WTC11 (cell line): ENCODE measurements around the gene CDCA5. TPM values are rescaled to one million over a fixed set of nuclear protein-coding genes. Genes with fewer than 3 reads are reported as not detected.

Experiments
- ATAC-seq: fragments of 200-7000 bp; cut with Tn5 transposase; 2 replicates; pipeline ENCODE4 v1.10.0; 2021; ENCODE audit warnings: mild to moderate bottlenecking, moderate library complexity
- CTCF ChIA-PET: fragments of 300-600 bp; sonication (Branson Sonifier 250); formaldehyde crosslinking; loops from one replicate; lab custom pipeline; 2021; ENCODE audit warnings: antibody characterized with exemption; lab: Charles Lee
- POLR2A ChIA-PET: fragments of 350-600 bp; sonication (Branson Sonifier 250); formaldehyde crosslinking; loops from one replicate; lab custom pipeline; 2021; ENCODE audit warnings: antibody characterized with exemption; lab: Charles Lee
- DNase-seq: peaks from one replicate; pipeline ENCODE4 v3.0.0; 2021; ENCODE audit warnings: low spot score
- H3K27ac Mint-ChIP-seq: 2 replicates; pipeline ENCODE4 v1.8.0; 2021; ENCODE audit warnings: mixed read lengths
- H3K27me3 Mint-ChIP-seq: 2 replicates; pipeline ENCODE4 v1.8.0; 2021; ENCODE audit warnings: low read depth, mild to moderate bottlenecking, moderate library complexity, mixed read lengths
- H3K36me3 Mint-ChIP-seq: 2 replicates; pipeline ENCODE4 v1.8.0; 2021; ENCODE audit warnings: mixed read lengths
- H3K4me1 Mint-ChIP-seq: 2 replicates; pipeline ENCODE4 v1.8.0; 2022; ENCODE audit warnings: mixed read lengths
- H3K4me3 Mint-ChIP-seq: 2 replicates; pipeline ENCODE4 v1.8.0; 2021; ENCODE audit warnings: mild to moderate bottlenecking, moderate library complexity, mixed read lengths
- H3K9me3 Mint-ChIP-seq: 2 replicates; pipeline ENCODE4 v1.8.0; 2021; ENCODE audit warnings: mixed read lengths
- ATF6 ChIP-seq: sonication (generic); formaldehyde crosslinking; IDR thresholded peaks from 2 replicates; pipeline ENCODE4 v1.8.1; 2023; ENCODE audit warnings: mild to moderate bottlenecking, missing genetic modification reagents
- CREM ChIP-seq: sonication (generic); formaldehyde crosslinking; IDR thresholded peaks from 2 replicates; pipeline ENCODE4 v1.8.1; 2022; ENCODE audit warnings: mild to moderate bottlenecking, missing genetic modification reagents, moderate library complexity
- E2F5 ChIP-seq: sonication (generic); formaldehyde crosslinking; IDR thresholded peaks from 2 replicates; pipeline ENCODE4 v1.8.1; 2022; ENCODE audit warnings: mild to moderate bottlenecking, moderate library complexity, missing genetic modification reagents
- ELF4 ChIP-seq: sonication (generic); formaldehyde crosslinking; IDR thresholded peaks from 2 replicates; pipeline ENCODE4 v1.8.1; 2022; ENCODE audit warnings: low read depth, mild to moderate bottlenecking, moderate library complexity, missing genetic modification reagents
- ERG ChIP-seq: fragments of 250-450 bp; sonication (Bioruptor Pico); IDR thresholded peaks from 2 replicates; pipeline ENCODE4 v1.8.0; 2021; ENCODE audit warnings: mild to moderate bottlenecking
- ESRRA ChIP-seq: sonication (generic); formaldehyde crosslinking; IDR thresholded peaks from 2 replicates; pipeline ENCODE4 v1.8.1; 2022; ENCODE audit warnings: mild to moderate bottlenecking, missing genetic modification reagents, borderline replicate concordance
- FOXJ3 ChIP-seq: sonication (generic); formaldehyde crosslinking; IDR thresholded peaks from 2 replicates; pipeline ENCODE4 v1.9.0; 2021; ENCODE audit warnings: missing genetic modification reagents, mild to moderate bottlenecking, borderline replicate concordance
- GRHL2 ChIP-seq: fragments of 250-450 bp; sonication (Bioruptor Pico); IDR thresholded peaks from 2 replicates; pipeline ENCODE4 v1.8.0; 2022; ENCODE audit warnings: mild to moderate bottlenecking, moderate library complexity; ENCODE audit not compliant: insufficient replicate concordance, severe bottlenecking
- GTF2I ChIP-seq: fragments of 250-450 bp; sonication (Bioruptor Pico); conservative IDR thresholded peaks from 2 replicates; pipeline ENCODE4 v1.4.0; 2021; ENCODE audit warnings: mild to moderate bottlenecking
- IRF1 ChIP-seq: sonication (generic); formaldehyde crosslinking; IDR thresholded peaks from 2 replicates; pipeline ENCODE4 v1.8.0; 2023; ENCODE audit warnings: missing genetic modification reagents
- JAZF1 ChIP-seq: fragments of 250-450 bp; sonication (Bioruptor Pico); IDR thresholded peaks from 2 replicates; pipeline ENCODE4 v1.9.0; 2021; ENCODE audit warnings: moderate library complexity, mild to moderate bottlenecking, inconsistent platforms
- KAT7 ChIP-seq: sonication (generic); formaldehyde crosslinking; IDR thresholded peaks from 2 replicates; pipeline ENCODE4 v1.8.1; 2023; ENCODE audit warnings: missing genetic modification reagents, mild to moderate bottlenecking, borderline replicate concordance
- NR2C2 ChIP-seq: sonication (generic); formaldehyde crosslinking; IDR thresholded peaks from 2 replicates; pipeline ENCODE4 v1.8.0; 2022; ENCODE audit warnings: mild to moderate bottlenecking, missing genetic modification reagents
- OVOL2 ChIP-seq: fragments of 250-450 bp; sonication (Bioruptor Pico); IDR thresholded peaks from 2 replicates; pipeline ENCODE4 v1.9.0; 2021; ENCODE audit warnings: mild to moderate bottlenecking, borderline replicate concordance
- PRRX2 ChIP-seq: fragments of 250-450 bp; sonication (Bioruptor Pico); IDR thresholded peaks from 2 replicates; pipeline ENCODE4 v1.8.0; 2021; ENCODE audit warnings: mild to moderate bottlenecking
- SMAD3 ChIP-seq: sonication (generic); formaldehyde crosslinking; IDR thresholded peaks from 2 replicates; pipeline ENCODE4 v1.8.0; 2022; ENCODE audit warnings: missing genetic modification reagents, mild to moderate bottlenecking, borderline replicate concordance
- SMAD4 ChIP-seq: sonication (generic); formaldehyde crosslinking; IDR thresholded peaks from 2 replicates; pipeline ENCODE4 v1.8.0; 2022; ENCODE audit warnings: mild to moderate bottlenecking, missing genetic modification reagents
- STAT6 ChIP-seq: sonication (generic); formaldehyde crosslinking; conservative IDR thresholded peaks from 2 replicates; pipeline ENCODE4 v1.8.1; 2023; ENCODE audit warnings: mild to moderate bottlenecking, low read depth, missing genetic modification reagents, moderate library complexity
- ZNF138 ChIP-seq: sonication (generic); formaldehyde crosslinking; conservative IDR thresholded peaks from 2 replicates; pipeline ENCODE4 v1.8.1; 2022; ENCODE audit warnings: mild to moderate bottlenecking, moderate library complexity, missing genetic modification reagents
- ZNF317 ChIP-seq: sonication (generic); formaldehyde crosslinking; IDR thresholded peaks from 2 replicates; pipeline ENCODE4 v1.8.1; 2023; ENCODE audit warnings: low read depth, mild to moderate bottlenecking, moderate library complexity, missing genetic modification reagents, borderline replicate concordance
- ZNF396 ChIP-seq: fragments of 250-450 bp; sonication (Bioruptor Pico); IDR thresholded peaks from 2 replicates; pipeline ENCODE4 v1.8.0; 2021; ENCODE audit warnings: mild to moderate bottlenecking, moderate library complexity, borderline replicate concordance
- ZNF416 ChIP-seq: fragments of 250-450 bp; sonication (Bioruptor Pico); IDR thresholded peaks from 2 replicates; pipeline ENCODE4 v1.9.0; 2021; ENCODE audit warnings: mild to moderate bottlenecking, inconsistent platforms
- total RNA-seq: library from RNA; stranded (reverse); gene quantifications from 3 replicates; pipeline ENCODE4 v1.2.3, GENCODE V29; 2021

CDCA5 gene
- total RNA-seq, 1 experiment from 2014 or later: 95.9 TPM

- TF ChIP-seq ESRRA (0 out of 2 replicates have a peak, but pooled peaks have one; percentile 9), GTF2I (CRISPR knock-in tag) (no peak), ZNF317 (CRISPR knock-in tag) (no peak), ERG (CRISPR knock-in tag) (peak; percentile 53; the same call in 1 of the 2 replicates), E2F5 (CRISPR knock-in tag) (no peak), IRF1 (CRISPR knock-in tag) (peak; percentile 72)
- TF ChIP-seq, all 79 proteins: peak for 31
Measured at GRCh38 chr11:65117206-65118096, 33.6 kb upstream of the CDCA5 start, which contains the start of gene ZNHIT2 (continued).

GRCh38 chr11:65116370-65117205 is 32.7 kb upstream of the CDCA5 start:
- Mint-ChIP-seq H3K4me1 (peaks cover 19% of the 10 kb centered on the region), H3K9me3 (no peaks in the 10 kb centered on the region), H3K27ac (peak overlapping the region; percentile 86), H3K4me3 (peak overlapping the region; percentile 86), H3K36me3 (peaks cover 33% of the 10 kb centered on the region), H3K27me3 (no peaks in the 10 kb centered on the region)
- ChIA-PET CTCF (interaction anchor here (0.9 to 2.9 kb wide), 15 partner anchors 9 to 338 kb away, joined by 3 to 18 read pairs (median 7); partner anchors contain the start of genes ARL2, CAPN1, CDC42BPG and CDC42EP2), POLR2A (interaction anchor here (0.6 to 2.3 kb wide), 4 partner anchors 21 to 84 kb away, joined by 3 to 11 read pairs (median 4); partner anchors contain the start of gene CAPN1)
- peak; percentile 0; the same call in 1 of the 2 replicates for ATAC-seq
- no peak for DNase-seq
- TF ChIP-seq IRF1 (CRISPR knock-in tag) (peak; percentile 87; the same call in 1 of the 2 replicates), SMAD3 (CRISPR knock-in tag) (peak; percentile 93), ZNF138 (CRISPR knock-in tag) (0 out of 2 replicates have a peak, but pooled peaks have one; percentile 19), ZNF396 (CRISPR knock-in tag) (no peak), NR2C2 (peak; percentile 75), STAT6 (CRISPR knock-in tag) (no peak), OVOL2 (CRISPR knock-in tag) (no peak), CREM (no peak), KAT7 (CRISPR knock-in tag) (peak; percentile 95), SMAD4 (CRISPR knock-in tag) (0 out of 2 replicates have a peak, but pooled peaks have one; percentile 56), GRHL2 (no peak), PRRX2 (CRISPR knock-in tag) (no peak), ATF6 (no peak), ELF4 (CRISPR knock-in tag) (0 out of 2 replicates have a peak, but pooled peaks have one; percentile 33), ZNF416 (CRISPR knock-in tag) (no peak), FOXJ3 (CRISPR knock-in tag) (no peak), JAZF1 (CRISPR knock-in tag) (no peak), ERG (CRISPR knock-in tag) (no peak)
